HG02678 (cell line): Measurements from ENCODE around the gene TUB.

Source experiments
- ATAC-seq: cut with Tn5 transposase; IDR thresholded peaks from one replicate; pipeline ENCODE4 v1.9.1; 2021; ENCODE audit warnings: mild to moderate bottlenecking, moderate library complexity; ENCODE audit not compliant: unreplicated experiment

TUB gene

DNA sequence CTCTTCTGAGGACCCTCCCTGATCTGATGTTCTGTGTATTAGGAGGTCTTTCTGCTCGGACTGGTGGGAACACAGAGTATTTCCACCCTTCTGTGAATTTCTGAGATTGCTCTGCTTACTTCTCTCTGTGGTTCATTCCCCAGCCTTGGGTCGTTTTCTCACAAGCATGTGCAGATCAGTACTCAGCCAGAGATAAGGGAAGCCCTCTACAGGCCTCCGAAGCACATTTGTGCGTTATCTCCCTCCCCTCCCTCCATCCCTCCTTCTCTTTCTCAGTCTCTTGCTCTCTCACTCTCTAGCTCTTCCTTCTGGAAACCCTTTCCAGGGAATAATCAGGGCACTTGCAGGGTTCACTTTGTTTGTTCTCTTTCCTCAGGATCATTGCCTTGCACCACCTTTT, 35.2 kb upstream of the TUB start:
- ATAC-seq, result no peak

DNA sequence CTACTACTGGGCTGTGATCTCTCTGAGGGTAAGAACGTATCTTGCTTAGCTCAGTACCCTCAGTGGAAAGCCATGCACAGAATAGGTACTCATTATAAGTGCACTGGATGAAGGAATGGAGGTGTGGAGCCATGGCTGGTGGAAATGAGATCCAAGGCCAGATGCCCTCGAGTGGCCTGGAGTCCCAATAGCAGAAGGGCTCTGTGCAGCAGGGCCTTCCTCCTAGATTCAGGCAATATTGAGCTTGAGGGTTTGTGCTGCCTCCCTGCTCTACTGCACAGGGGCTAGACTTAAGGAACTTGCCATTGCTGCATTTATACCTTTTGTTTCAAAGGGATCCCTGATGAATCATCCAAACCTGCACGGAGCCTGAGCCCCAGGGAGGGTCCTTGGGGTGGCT, 33.6 kb upstream of the TUB start:
- ATAC-seq, result no peak

DNA sequence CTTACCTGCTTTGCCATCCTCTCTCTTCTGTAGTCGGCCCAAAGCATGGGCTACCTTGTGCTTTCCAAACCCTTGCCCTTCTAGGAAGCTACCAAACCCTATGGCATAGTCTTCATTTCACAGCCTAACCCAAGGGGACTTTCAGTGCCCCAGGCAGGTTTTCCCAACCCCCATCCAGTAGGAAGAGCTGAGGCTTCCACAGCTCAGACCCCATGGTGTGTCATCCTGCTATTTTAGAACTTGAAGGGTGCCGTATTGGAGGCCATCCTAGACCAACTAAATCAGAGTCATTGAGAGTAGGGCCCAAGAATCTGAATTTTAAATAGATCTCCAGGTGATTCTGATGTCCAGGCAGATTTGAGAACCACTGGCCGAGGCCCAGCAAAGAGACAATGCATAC, 31.9 kb upstream of the TUB start:
- ATAC-seq, result no peak

DNA sequence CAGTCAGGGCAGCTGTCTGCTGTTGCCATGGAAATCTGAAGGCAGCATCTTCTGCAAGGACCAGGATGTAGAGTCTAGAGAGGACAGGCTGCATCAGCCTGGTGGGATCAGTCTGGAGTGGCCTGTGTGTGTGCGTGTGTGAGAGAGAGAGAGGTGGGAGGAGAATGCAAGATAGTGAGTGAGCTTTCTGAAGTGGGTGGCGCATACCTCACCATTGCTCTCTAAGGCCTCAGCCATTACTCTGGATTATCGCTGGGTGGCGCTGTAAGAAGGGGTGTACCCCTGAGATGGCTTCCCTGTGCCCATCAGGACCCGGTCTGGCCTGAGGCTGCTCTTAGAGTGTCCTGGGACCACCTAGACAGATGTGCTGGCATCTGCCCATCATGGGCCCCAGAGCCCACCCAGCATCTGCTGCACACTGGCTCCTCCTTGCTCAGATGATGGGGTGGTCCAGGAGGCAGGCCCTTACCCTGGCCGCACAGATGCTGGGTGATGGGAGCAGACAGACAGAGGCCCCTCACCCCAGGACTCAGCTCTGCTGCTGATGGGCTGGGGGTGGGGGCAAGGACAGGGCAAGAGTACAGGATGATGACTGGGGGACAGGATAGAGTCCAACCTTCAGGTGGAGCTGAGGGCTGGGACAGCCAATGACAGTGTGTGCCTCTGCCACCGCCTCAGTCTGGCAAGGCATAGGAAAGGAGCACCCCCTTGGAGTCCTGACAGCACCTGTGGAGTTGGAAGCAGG, 25.7 kb upstream of the TUB start:
- ATAC-seq, result no peak

GRCh38 chr11:8055836-8056526, 25.0 kb upstream of the TUB start:
- ATAC-seq, result no peak

- no peak for ATAC-seq
Observed at GRCh38 chr11:8056810-8057463, 24.1 kb upstream of the TUB start.

GRCh38 chr11:8058216-8058615, 22.8 kb upstream of the TUB start:
- no peak for ATAC-seq

DNA sequence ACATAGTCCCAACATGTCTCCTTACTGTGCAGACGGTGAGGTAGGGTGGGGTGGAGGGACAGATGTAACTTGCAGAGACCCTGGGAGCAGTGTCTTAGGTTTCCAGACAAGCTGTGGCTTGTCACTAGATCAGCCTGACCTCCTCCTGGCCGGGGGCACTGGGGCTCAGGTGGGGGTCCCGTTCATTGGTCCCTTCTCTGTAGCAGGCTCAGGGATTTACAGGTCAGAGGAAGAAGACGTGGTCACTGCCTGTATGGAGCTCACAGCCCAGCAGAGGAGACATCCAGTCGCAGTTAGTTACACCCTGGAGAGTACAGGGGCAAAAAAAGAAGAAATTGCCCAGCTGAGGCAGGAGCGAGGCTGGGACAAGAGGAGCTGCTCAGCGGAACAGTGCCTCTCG, 22.0 kb upstream of the TUB start:
- ATAC-seq, result no peak

DNA sequence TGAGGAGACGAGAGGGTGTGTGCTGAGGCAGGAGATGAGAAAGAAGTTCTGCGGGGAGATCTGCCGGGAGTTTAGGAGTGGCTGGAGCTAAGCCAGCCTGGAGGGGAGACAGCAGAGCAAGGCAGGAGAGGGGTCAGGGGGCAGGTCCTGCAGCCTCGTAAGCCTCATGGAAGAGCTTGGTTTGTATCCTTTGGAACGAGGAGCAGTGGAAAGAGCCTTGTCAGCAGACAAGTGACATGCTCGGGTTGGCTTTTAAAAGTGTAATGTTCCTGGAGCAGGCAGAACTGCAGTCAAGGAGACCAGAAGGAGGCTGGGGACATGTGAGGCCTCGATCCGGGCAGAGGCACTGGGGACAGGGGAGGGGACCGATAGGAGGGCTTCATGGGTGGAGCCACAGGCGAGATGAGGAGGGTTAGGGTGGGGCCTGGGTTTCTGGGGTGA, 21.4 kb upstream of the TUB start:
- no peak for ATAC-seq

DNA sequence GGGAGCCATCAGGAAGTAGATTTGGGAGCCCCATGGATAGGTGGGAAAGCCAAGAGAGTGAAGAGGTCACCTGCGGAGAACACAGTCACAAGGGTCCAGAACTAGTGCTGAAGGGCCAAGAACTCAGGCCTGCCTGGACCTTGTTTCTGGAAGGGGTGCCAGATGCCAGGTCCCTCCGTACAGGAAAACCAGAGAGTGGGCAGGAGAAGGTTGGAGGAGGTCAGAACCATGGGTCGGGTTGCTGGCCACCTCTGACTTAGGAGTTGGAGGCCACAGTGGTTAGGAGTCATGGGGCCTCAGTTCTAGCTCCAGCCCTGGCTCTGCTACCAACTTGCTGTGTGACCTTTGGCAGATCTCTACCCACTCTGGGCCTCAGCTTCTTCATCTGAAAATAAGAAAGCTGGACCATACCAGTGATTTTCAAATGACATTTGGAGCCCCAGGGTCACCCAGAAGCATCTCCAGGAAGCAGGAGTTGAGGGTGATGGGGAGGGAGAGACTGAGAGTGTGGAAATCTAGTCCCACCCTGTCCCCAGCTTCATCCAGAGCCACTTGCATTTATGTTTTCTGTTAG, 20.8 kb upstream of the TUB start:
- no peak for ATAC-seq

DNA sequence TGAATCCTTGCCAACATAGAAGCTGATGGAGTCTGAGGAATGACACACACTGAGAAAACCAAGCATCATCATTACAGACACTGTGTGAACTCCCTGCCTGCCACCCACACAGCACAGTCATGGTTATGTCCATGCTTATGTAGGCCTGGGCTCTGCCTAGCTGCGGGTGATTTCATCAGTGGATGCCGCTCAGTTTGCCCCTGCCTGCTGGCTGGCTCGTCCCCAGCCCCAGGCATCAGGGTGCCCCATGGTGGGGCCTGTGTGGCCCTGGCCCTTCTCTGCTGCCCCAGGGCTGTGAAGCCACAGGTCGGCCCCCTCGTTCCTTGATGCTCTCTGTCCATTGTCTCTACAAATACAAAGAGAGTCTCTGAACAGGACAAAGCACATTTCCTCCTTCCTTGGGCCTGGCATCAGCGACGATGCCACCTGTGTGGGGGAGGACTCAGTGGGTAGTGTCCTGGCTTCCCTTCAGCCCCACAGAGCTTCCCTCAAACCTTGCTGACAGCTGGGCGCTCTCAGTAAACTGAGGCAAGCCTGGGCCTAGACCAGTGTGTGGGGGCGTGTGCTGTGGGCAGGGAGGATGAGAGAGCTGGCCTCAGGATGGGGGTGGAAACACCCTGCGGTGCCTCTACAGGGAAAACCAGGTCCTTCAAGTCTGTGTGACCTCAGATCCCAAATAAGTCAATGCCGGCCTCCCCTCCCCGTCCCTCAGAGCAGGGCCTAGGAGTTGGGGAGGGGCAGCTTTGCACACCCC, 20.0 kb upstream of the TUB start:
- no peak for ATAC-seq

DNA sequence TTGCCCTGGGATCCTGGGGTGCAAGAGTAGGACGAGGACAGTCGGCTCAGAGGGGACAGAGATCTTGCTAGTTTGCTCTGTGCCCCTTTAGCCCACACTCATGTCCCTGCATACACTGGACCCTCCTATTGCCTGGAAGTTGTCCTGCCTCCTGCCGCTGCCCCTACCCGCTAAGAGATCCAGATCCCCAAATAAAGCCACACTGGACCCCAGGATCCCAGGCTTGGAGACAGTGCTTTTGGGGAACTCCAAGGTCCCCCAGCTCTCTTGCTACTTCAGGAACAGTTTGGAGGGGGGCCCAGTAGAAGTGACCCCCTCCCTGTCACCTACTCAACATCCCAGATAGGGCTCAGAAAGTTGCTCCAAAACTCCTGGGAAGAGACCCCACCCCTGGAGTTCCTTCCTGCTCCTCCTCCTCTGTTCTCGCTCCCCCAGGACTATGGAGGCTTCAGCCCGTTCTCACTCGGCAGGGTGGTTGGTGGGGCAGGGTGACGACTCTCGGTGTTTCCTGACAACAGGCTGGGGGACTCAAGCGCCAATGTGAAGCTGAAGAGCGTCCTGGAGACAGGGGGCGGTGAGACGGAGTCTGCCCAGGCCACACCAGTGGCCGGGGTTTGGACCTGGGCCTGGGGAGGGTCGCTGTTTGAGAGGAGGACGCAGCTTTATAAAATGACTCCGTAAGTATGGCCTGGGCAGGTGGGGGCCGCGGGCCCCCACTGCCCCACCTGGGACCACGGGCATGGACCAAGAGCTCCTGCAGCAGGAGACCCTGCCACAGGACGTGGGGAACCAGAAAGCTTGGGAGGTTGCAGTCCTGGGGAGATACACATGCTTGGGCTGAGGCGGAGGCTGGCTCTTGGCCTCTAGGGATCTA, 19.2 kb upstream of the TUB start:
- no peak for ATAC-seq

DNA sequence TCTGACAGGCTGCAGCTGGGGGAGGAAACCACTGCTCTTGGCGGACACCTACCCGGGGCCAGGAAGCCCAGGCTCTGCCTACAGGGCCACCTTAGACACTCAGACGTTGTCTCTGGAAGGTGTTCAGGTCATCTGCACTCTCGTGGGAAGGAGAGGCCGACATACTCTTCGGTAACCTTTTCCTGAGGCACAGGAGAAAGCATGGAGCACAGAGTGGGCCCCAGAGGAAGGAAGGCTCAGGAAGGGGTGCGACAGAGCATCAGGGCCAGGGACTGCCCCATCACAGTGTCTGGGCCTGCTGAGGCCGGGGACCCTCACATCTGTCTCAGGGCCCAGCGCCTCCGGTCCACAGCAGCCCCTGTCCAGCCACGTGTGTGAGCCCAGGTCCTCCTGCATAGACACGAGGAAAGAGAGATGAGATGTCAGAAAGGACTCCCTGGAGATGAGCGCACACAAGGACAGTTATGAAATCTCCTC, 18.2 kb upstream of the TUB start:
- no peak for ATAC-seq

DNA sequence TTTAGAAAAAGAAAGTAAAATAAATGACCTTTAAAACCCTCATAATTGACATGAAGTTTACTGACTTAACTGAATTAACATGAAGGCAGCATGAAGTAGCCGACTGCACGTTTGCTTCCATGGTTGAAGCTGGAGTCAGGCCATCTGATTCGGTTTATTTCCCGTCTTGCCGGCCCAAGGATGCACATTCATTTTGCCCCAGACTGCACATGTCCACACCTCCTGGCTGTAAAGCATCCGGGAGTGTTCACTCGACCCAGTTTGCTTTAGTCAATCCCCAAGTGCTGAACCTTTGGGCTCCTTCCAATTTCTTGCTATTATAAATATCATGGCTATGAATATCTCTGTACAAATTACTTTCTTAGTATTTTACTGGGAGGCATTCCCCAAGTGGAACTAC, 17.7 kb upstream of the TUB start:
- no peak for ATAC-seq

- ATAC-seq, result no peak
Observed at GRCh38 chr11:8065031-8065430, 16.0 kb upstream of the TUB start.

GRCh38 chr11:8066036-8066910, 14.7 kb upstream of the TUB start:
- no peak for ATAC-seq

DNA sequence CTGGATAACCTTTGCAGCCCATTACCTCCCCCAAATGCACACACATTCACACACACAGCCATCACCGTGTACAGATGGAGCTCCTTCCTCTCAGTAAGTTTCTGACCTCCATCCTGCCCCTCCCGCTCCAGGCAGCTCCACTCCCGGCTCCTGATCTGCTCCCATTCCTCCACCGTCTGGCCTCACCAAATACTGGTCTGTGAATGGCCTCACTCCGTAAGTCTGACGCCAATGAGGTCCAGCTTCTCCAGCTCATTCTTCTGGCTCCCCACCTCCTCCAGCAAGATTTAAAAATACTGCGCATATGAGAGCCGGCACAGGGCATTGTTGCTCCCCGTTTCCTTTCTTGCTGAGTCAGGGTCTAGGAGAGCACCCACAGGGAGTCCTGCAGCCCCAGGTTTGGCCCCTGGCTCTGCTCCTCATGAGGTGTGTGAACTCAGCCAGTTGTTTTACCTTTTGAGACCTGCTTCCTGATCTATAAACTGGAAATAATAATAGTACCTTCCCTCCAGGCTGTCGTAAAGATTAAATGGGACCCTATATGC, 14.0 kb upstream of the TUB start:
- no peak for ATAC-seq

GRCh38 chr11:8067567-8067928, 13.5 kb upstream of the TUB start:
- ATAC-seq, result no peak
